ENCODE measurements around the gene TFAP2A. TPM values are rescaled to one million over a fixed set of nuclear protein-coding genes. Genes with fewer than 3 reads are reported as not detected.

Gene TFAP2A
- total and polyA plus RNA-seq, 10 of the 15 experiments (the other 5 are each of a cell fraction or from before 2014, with no cell fraction given): 0.05 to 0.46 (median 0.17) TPM; not detected in 4

GRCh38 chr6:10381830-10382208 is 33.1 kb downstream of the TFAP2A start:
- RAD21 ChIA-PET (ENCODE audit: unreplicated experiment): no interaction called here
- no peaks in the 10 kb centered on the region for H3K36me3 ChIP-seq (ENCODE audit: control insufficient read depth in 2 of 2, insufficient read depth in 2 of 2, low read length in 1 of 2)
- no peaks in the 10 kb centered on the region for H3K79me2 ChIP-seq (ENCODE audit: control insufficient read depth, insufficient read depth, low read length)
- H3K4me1 ChIP-seq (ENCODE audit: control insufficient read depth, insufficient read depth, low read length): no peaks in the 10 kb centered on the region
- FAIRE-seq (no peak), ATAC-seq (peak; percentile 19), DNase-seq (ENCODE audit: low read depth, low spot score) (no peak)
- CTCF ChIA-PET: interaction anchor here (1.2 kb wide), 1 partner anchor 10 kb away, joined by 3 read pairs; no protein-coding TSS in a partner anchor
- TF ChIP-seq POLR2AphosphoS5 (IDR thresholded peaks at IDR 0.05; ENCODE audit: low read length) (no peak), ZBED1 (IDR thresholded peaks at IDR 0.05; ENCODE audit: borderline replicate concordance) (no peak)
- H3K9me3 ChIP-seq (replicated peaks; ENCODE audit: control insufficient read depth, insufficient read depth, low read length): no peaks in the 10 kb centered on the region; the same call in 1 of the 3 replicates
- peaks cover 11 to 32% of the 10 kb centered on the region in 2 experiments for H3K27me3 ChIP-seq (replicated peaks in 1 of 2; ENCODE audit: control insufficient read depth in 2 of 2, insufficient read depth in 2 of 2, low read length in 1 of 2)
- H2AFZ ChIP-seq (ENCODE audit: control insufficient read depth, low read depth, low read length): no peak overlapping the region
- POLR2A ChIA-PET: no interaction called here
- no peaks in the 10 kb centered on the region for H4K20me1 ChIP-seq (ENCODE audit: control insufficient read depth, insufficient read depth)
- 37% methylated on average over 25 of the region's 26 CpGs for WGBS (ENCODE audit: insufficient coverage, insufficient replicate concordance, low lambda C conversion rate, missing lambda C conversion rate)
- H3K4me3 ChIP-seq: no peak overlapping the region
- H3K27ac ChIP-seq (ENCODE audit: control insufficient read depth, insufficient read depth): no peak overlapping the region
- in situ Hi-C loops (cut with MboI): no loop called here
- no TSS peak for BruUV-seq (replicated peaks)
- H3K9ac ChIP-seq (ENCODE audit: control insufficient read depth, insufficient read depth, low read length): no peak overlapping the region
- SMC1A ChIA-PET (ENCODE audit: uncharacterized antibody, unreplicated experiment): no interaction called here
- intact Hi-C loops (cut with micrococcal nuclease; ENCODE audit: unreplicated experiment): loop anchor here (1.0 kb wide), 1 partner anchor 47 kb away; no protein-coding TSS in a partner anchor
- no peak overlapping the region for H3K4me2 ChIP-seq (ENCODE audit: control insufficient read depth, insufficient read depth)

DNA sequence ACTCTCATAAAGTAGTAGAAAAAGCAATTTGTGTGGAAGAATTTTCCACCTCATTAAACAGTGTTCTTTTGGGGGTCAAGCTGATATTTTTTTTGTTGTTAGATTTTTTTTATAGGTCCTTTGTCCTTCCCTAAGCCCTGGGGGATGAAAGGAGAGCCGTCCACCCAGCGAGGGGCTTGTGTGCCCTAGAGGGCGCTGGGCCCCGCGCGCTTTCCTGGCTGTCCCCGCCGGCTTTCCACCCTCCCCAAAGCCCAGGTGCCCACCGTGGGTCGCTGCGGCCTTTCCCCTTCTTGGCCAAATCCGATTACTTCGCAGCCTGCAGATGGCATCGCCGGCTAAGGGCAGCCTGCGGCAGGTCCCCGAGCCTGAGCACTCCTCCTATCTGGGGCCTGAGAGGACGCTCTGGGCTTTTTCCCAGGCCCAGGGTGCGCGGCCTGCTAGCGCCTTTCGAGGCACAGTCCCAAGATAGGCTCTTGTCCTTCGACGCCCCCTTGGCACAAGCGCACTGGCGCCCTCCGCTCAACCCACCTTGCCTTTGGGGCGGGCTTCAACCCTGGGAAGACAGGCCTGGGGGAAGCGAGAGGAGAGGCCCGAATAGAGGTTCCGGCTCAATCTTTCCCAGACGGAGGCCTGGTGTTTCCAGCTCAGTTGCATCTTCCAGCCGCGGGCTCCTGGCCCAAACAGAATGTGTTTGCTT is 33.6 kb downstream of the TFAP2A start:
- 17% methylated on average over 34 of the region's 34 CpGs for WGBS (ENCODE audit: insufficient coverage, insufficient replicate concordance, low lambda C conversion rate, missing lambda C conversion rate)
- in situ Hi-C loops (cut with MboI) (no loop called here), intact Hi-C loops (cut with micrococcal nuclease; ENCODE audit: unreplicated experiment) (loop anchor here (1.0 kb wide), 1 partner anchor 48 kb away; no protein-coding TSS in a partner anchor)
- SMC1A ChIA-PET (ENCODE audit: uncharacterized antibody, unreplicated experiment): no interaction called here
- BruUV-seq (replicated peaks): no TSS peak
- no peak for FAIRE-seq
- no peaks in the 10 kb centered on the region for H4K20me1 ChIP-seq (ENCODE audit: control insufficient read depth, insufficient read depth)
- no peaks in the 10 kb centered on the region for H3K36me3 ChIP-seq (ENCODE audit: control insufficient read depth in 2 of 2, insufficient read depth in 2 of 2, low read length in 1 of 2)
- RAD21 ChIA-PET (ENCODE audit: unreplicated experiment): no interaction called here
- H3K27me3 ChIP-seq (replicated peaks in 1 of 2; ENCODE audit: control insufficient read depth in 2 of 2, insufficient read depth in 2 of 2, low read length in 1 of 2): peaks cover 10 to 32% of the 10 kb centered on the region in 2 experiments
- no peak overlapping the region for H3K4me3 ChIP-seq
- TF ChIP-seq SMC3 (IDR thresholded peaks at IDR 0.05; ENCODE audit: borderline replicate concordance, low read length) (0 out of 2 replicates have a peak, but pooled peaks have one; percentile 31), RAD21 (IDR thresholded peaks at IDR 0.05; ENCODE audit: insufficient read depth, low read depth, low read length) (peak; percentile 13; the same call in 1 of the 2 replicates), PAX5 (IDR thresholded peaks at IDR 0.05; ENCODE audit: borderline replicate concordance, low read depth, low read length) (no peak)
- TF ChIP-seq, protein P1, sequence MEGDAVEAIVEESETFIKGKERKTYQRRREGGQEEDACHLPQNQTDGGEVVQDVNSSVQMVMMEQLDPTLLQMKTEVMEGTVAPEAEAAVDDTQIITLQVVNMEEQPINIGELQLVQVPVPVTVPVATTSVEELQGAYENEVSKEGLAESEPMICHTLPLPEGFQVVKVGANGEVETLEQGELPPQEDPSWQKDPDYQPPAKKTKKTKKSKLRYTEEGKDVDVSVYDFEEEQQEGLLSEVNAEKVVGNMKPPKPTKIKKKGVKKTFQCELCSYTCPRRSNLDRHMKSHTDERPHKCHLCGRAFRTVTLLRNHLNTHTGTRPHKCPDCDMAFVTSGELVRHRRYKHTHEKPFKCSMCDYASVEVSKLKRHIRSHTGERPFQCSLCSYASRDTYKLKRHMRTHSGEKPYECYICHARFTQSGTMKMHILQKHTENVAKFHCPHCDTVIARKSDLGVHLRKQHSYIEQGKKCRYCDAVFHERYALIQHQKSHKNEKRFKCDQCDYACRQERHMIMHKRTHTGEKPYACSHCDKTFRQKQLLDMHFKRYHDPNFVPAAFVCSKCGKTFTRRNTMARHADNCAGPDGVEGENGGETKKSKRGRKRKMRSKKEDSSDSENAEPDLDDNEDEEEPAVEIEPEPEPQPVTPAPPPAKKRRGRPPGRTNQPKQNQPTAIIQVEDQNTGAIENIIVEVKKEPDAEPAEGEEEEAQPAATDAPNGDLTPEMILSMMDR (IDR thresholded peaks at IDR 0.05 in 2 of 3, conservative IDR thresholded peaks at IDR 0.05 in 1 of 3; ENCODE audit: control insufficient read depth in 2 of 3, extremely low read depth in 1 of 3, insufficient read depth in 1 of 3, low read depth in 3 of 3, low read length in 3 of 3): peak in 2 of 3 experiments; percentile 20 to 46; a peak in 2 of 6 replicates
- no peak overlapping the region for H3K27ac ChIP-seq (ENCODE audit: control insufficient read depth, insufficient read depth)
- H3K9me3 ChIP-seq (replicated peaks; ENCODE audit: control insufficient read depth, insufficient read depth, low read length): no peaks in the 10 kb centered on the region; the same call in 1 of the 3 replicates
- ATAC-seq: peak; percentile 81
- H3K9ac ChIP-seq (ENCODE audit: control insufficient read depth, insufficient read depth, low read length): no peak overlapping the region
- H2AFZ ChIP-seq (ENCODE audit: control insufficient read depth, low read depth, low read length): no peak overlapping the region
- no peaks in the 10 kb centered on the region for H3K79me2 ChIP-seq (ENCODE audit: control insufficient read depth, insufficient read depth, low read length)
- CTCF ChIA-PET: interaction anchor here (1.0 to 1.3 kb wide), 3 partner anchors 10 to 84 kb away, joined by 3 to 5 read pairs (median 4); no protein-coding TSS in a partner anchor
- POLR2A ChIA-PET: no interaction called here
- H3K4me2 ChIP-seq (ENCODE audit: control insufficient read depth, insufficient read depth): no peak overlapping the region
- no peak for DNase-seq (ENCODE audit: low read depth, low spot score)
- no peaks in the 10 kb centered on the region for H3K4me1 ChIP-seq (ENCODE audit: control insufficient read depth, insufficient read depth, low read length)
